CD4-positive, alpha-beta T cell treated with Interleukin-6 for 4 hours (primary cell): ENCODE results near the gene ZNF679.
"Not testable (repeated sequence)": the region's sequence is repeated elsewhere in the genome, so short reads cannot be mapped to it uniquely, and the experiment has no call there.

Experiments used
- DNase-seq: peaks from one replicate; pipeline ENCODE4 v3.0.0-alpha.2; 2020; ENCODE audit warnings: mixed read lengths

Gene ZNF679

GRCh38 chr7:64312826-64313225 is 84.6 kb downstream of the ZNF679 start:
- no peak for DNase-seq

DNA sequence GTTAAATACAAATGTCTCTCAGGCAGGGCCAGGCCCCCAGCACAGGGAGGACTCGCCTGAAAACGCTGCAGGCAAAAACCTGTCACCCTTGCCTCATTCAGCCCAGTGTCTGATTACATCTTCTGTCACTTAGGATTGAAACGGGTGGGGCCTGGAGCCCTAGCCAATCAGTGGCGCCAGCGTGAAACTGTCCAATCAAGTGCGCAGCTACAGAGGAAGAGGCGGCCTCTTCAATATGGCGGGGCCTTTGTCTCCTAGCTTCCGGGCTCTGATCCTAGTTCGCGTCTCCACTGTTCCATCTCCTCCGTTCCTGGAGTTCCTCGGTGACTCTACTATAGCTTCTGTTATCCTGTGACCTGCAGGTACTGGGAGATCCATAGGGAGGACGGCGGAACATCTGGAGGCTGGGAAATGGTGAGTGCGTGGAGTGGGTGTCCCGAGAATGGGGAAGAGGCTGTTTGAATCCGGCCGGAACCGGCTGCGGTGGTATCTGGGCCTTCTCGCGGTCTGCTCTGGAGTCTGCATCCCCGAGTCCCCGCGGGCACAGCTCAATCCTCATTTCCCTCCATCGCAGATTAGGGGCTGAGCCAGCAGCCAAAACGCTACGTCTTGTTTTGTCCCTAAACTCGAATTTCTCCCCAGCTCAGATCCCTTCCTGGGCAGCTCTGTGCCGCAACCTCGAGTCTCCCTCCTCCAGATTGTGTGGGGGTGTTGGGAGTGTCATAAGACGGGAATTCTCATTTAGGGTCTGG is 85.6 kb downstream of the ZNF679 start, which contains the start of gene ZNF736:
Gene ZNF736, plus strand, starts transcription at position 222 of the 752 bp plus-strand sequence. Its CDS starts 190 bp downstream, at position 412.
- peak; percentile 86 for DNase-seq

DNA sequence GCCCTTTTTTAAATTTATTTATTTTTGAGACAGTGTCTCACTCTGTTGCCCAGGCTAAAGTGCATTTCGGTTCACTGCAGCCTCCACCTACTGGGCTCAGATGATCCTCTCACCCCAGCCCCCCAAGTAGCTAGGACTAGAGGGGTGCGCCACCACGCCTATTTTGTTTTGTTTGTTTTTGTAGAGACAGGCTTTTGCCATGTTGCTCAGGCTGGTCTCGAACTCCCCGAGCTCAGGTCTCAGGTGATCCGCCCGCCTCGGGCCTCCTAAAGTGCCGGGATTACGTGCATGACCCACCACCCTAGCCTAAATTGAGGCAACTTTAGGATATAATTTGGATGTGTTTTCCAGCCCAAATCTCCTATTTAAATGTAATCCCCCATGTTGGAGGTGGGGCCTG is 86.3 kb downstream of the ZNF679 start:
- no peak for DNase-seq

GRCh38 chr7:64316031-64316742 is 87.9 kb downstream of the ZNF679 start:
- not testable (repeated sequence) for DNase-seq
